SK-N-SH (cell line): Measurements from ENCODE around the gene NLRC5. TPM values are rescaled to one million over a fixed set of nuclear protein-coding genes. Genes with fewer than 3 reads are reported as not detected.

Source experiments
- CTCF ChIA-PET: fragments of 300-600, 350-600 bp; formaldehyde crosslinking; extraction: SDS; loops from one replicate; lab custom pipeline; 2021; lab: Yijun Ruan, JAX
- POLR2A ChIA-PET: fragments of 350-600 bp; sonication (Branson Sonifier 250); formaldehyde crosslinking; extraction: SDS; loops from one replicate; lab custom pipeline; 2020; ENCODE audit warnings: antibody characterized with exemption, inconsistent platforms; lab: Yijun Ruan, JAX
- DNase-seq: peaks from one replicate; pipeline ENCODE4 v3.0.0; 2012
- H2AFZ ChIP-seq: fragments of 200-600 bp; sonication (generic); 2 replicates; pipeline ENCODE4 v1.8.1; 2016; ENCODE audit warnings: antibody characterized with exemption, mild to moderate bottlenecking, low read depth
- H3F3A ChIP-seq: fragments of 200-600 bp; sonication (generic); replicated peaks from 2 replicates; pipeline ENCODE3; 2016; ENCODE audit warnings: antibody characterized with exemption, mild to moderate bottlenecking; ENCODE audit not compliant: insufficient read depth
- H3K27ac ChIP-seq, 2 experiments: fragments of 200-500 bp in 1 of 2; fragments of 200-600 bp in 1 of 2; sonication (Bioruptor generic) in 1 of 2; sonication (generic), shearing (Covaris generic) in 1 of 2; 2 replicates each; pipeline versions ENCODE4 v1.5.1 to v1.6.1; 2014 to 2016; ENCODE audit warnings: low read depth in 2 of 2, inconsistent platforms in 1 of 2, low read length in 1 of 2, mild to moderate bottlenecking in 1 of 2, mixed read lengths in 1 of 2
- H3K27me3 ChIP-seq: fragments of 200-600 bp; sonication (generic), shearing (Covaris generic); 2 replicates; pipeline ENCODE4 v1.6.1; 2016; ENCODE audit warnings: mixed run types; ENCODE audit not compliant: insufficient read depth
- H3K36me3 ChIP-seq, 2 experiments: fragments of 200-500 bp in 1 of 2; fragments of 200-600 bp in 1 of 2; sonication (Bioruptor generic) in 1 of 2; sonication (generic) in 1 of 2; replicated peaks in 1 of 2; 2 replicates each; pipeline versions ENCODE3 to v1.5.1; 2014 to 2016; ENCODE audit warnings: low read length in 1 of 2, mild to moderate bottlenecking in 1 of 2; ENCODE audit not compliant: insufficient read depth in 2 of 2, control insufficient read depth in 1 of 2
- H3K4me1 ChIP-seq, 2 experiments: fragments of 200-500 bp in 1 of 2; fragments of 200-600 bp in 1 of 2; sonication (Bioruptor generic) in 1 of 2; sonication (generic), shearing (Covaris generic) in 1 of 2; 2 replicates each; pipeline versions ENCODE4 v1.5.1 to v1.6.1; 2014 to 2016; ENCODE audit warnings: low read depth in 1 of 2, low read length in 1 of 2, mixed run types in 1 of 2; ENCODE audit not compliant: insufficient read depth in 2 of 2, control insufficient read depth in 1 of 2
- H3K4me2 ChIP-seq: fragments of 200-600 bp; sonication (generic), shearing (Covaris generic); 2 replicates; pipeline ENCODE4 v1.6.1; 2017; ENCODE audit warnings: mixed run types
- H3K4me3 ChIP-seq, 2 experiments: fragments of 200-500 bp in 1 of 2; fragments of 200-600 bp in 1 of 2; sonication (Bioruptor generic) in 1 of 2; sonication (generic), shearing (Covaris generic) in 1 of 2; 2 replicates each; pipeline versions ENCODE4 v1.5.1 to v1.8.1; 2014 to 2016; ENCODE audit warnings: low read depth in 2 of 2, inconsistent platforms in 1 of 2, low read length in 1 of 2, mild to moderate bottlenecking in 1 of 2, mixed read lengths in 1 of 2, moderate library complexity in 1 of 2
- H3K79me2 ChIP-seq: fragments of 200-600 bp; sonication (generic); 2 replicates; pipeline ENCODE4 v1.8.1; 2017; ENCODE audit warnings: mild to moderate bottlenecking; ENCODE audit not compliant: insufficient read depth
- H3K9ac ChIP-seq: fragments of 200-600 bp; sonication (generic); 2 replicates; pipeline ENCODE4 v1.6.1; 2017; ENCODE audit warnings: mixed run types
- H3K9me2 ChIP-seq: fragments of 200-600 bp; sonication (generic); 2 replicates; pipeline ENCODE4 v1.6.1; 2017; ENCODE audit warnings: mixed run types
- H3K9me3 ChIP-seq: fragments of 200-600 bp; sonication (generic); 2 replicates; pipeline ENCODE4 v1.6.1; 2017; ENCODE audit warnings: mixed run types, mild to moderate bottlenecking, moderate library complexity
- H4K20me1 ChIP-seq: fragments of 200-600 bp; sonication (generic); 2 replicates; pipeline ENCODE4 v1.6.1; 2017; ENCODE audit warnings: mild to moderate bottlenecking, mixed run types; ENCODE audit not compliant: insufficient read depth
- EP300 ChIP-seq, 2 experiments: IDR thresholded peaks; 2 replicates each; pipeline versions ENCODE4 v1.4.0 to v1.6.1; 2012; ENCODE audit warnings: borderline replicate concordance in 1 of 2, low read depth in 1 of 2, low read length in 1 of 2
- FOSL2 ChIP-seq: IDR thresholded peaks from 2 replicates; pipeline ENCODE4 v1.4.0; 2012; ENCODE audit warnings: low read depth, mild to moderate bottlenecking, moderate library complexity, borderline replicate concordance
- FOXJ3 ChIP-seq: sonication (generic); formaldehyde crosslinking; IDR thresholded peaks from 2 replicates; pipeline ENCODE4 v1.5.1; 2020; ENCODE audit warnings: mild to moderate bottlenecking, missing genetic modification reagents
- FOXM1 ChIP-seq: IDR thresholded peaks from 2 replicates; pipeline ENCODE4 v1.4.0; 2012; ENCODE audit warnings: low read depth, mild to moderate bottlenecking
- GATA2 ChIP-seq: sonication (generic); formaldehyde crosslinking; IDR thresholded peaks from 2 replicates; pipeline ENCODE4 v1.5.0; 2020; ENCODE audit warnings: mild to moderate bottlenecking, missing genetic modification reagents
- IRF3 ChIP-seq: fragments of 150-350 bp; IDR thresholded peaks from 2 replicates; pipeline ENCODE4 v1.6.1; 2016; ENCODE audit warnings: mild to moderate bottlenecking, low read depth, low read length
- MAX ChIP-seq: IDR thresholded peaks from 2 replicates; pipeline ENCODE4 v1.4.0; 2012; ENCODE audit warnings: low read depth
- RCOR1 ChIP-seq: fragments of 150-350 bp; IDR thresholded peaks from 2 replicates; pipeline ENCODE4 v1.6.1; 2017; ENCODE audit warnings: antibody characterized with exemption, low read length
- REST ChIP-seq: IDR thresholded peaks from 2 replicates; pipeline ENCODE4 v1.6.1; 2012; ENCODE audit warnings: mild to moderate bottlenecking, low read depth, low read length, moderate library complexity
- RFX5 ChIP-seq: IDR thresholded peaks from 2 replicates; pipeline ENCODE4 v1.6.1; 2012; ENCODE audit warnings: mild to moderate bottlenecking, improper control_type of control experiment, low read length
- USF1 ChIP-seq: IDR thresholded peaks from 2 replicates; pipeline ENCODE4 v1.4.0; 2012; ENCODE audit warnings: low read depth, borderline replicate concordance
- USF2 ChIP-seq: fragments of 150-350 bp; IDR thresholded peaks from 2 replicates; pipeline ENCODE4 v1.6.1; 2017; ENCODE audit warnings: antibody characterized with exemption, low read length, low read depth, borderline replicate concordance
- YY1 ChIP-seq: IDR thresholded peaks from 2 replicates; pipeline ENCODE4 v1.4.0; 2012; ENCODE audit warnings: low read depth, mild to moderate bottlenecking
- WGBS: methylation state at CpG from one replicate; pipeline ENCODE4 v1.1.6; 2017; ENCODE audit warnings: low lambda C conversion rate; 5-methylcytosine and 5-hydroxymethylcytosine counted together
- polyA plus RNA-seq, 3 experiments: library from polyadenylated mRNA; depleted of rRNA; stranded (reverse); fragments of >200 nt; gene quantifications; 2 replicates each; pipeline ENCODE4 v1.2.3, GENCODE V29; 2012

NLRC5 gene
- polyA plus RNA-seq, 1 of the 3 experiments (the other 2 are of a cell fraction): 6.5 TPM

GRCh38 chr16:57127037-57127763 lies 137.8 kb downstream of the NLRC5 start:
- H2AFZ ChIP-seq: no peak overlapping the region
- TF ChIP-seq FOXM1: no peak
- no peak for TF ChIP-seq IRF3
- no peak for TF ChIP-seq EP300 (IDR thresholded peaks at IDR 0.05; ENCODE audit: borderline replicate concordance in 1 of 2, low read depth in 1 of 2, low read length in 1 of 2)
- TF ChIP-seq USF2: no peak
- TF ChIP-seq FOSL2: no peak
- no peak for TF ChIP-seq MAX
- TF ChIP-seq RCOR1: no peak
- no peak for TF ChIP-seq YY1
- H3F3A ChIP-seq: no peaks in the 10 kb centered on the region
- no peak overlapping the region for H3K27ac ChIP-seq
- CTCF ChIA-PET: interaction anchor here (1.3 to 1.6 kb wide), 3 partner anchors 30 to 35 kb away, joined by 3 to 4 read pairs (median 3); partner anchors contain the start of gene CPNE2
- POLR2A ChIA-PET: no interaction called here
- H3K36me3 ChIP-seq: peaks cover 0 to 3% of the 10 kb centered on the region in 2 experiments
- H3K4me1 ChIP-seq: peaks cover 0 to 4% of the 10 kb centered on the region in 2 experiments; a peak in 1 of 4 replicates
- no peak overlapping the region for H3K4me3 ChIP-seq
- H3K9me3 ChIP-seq: no peaks in the 10 kb centered on the region
- 94% methylated on average over 5 of the region's 5 CpGs for WGBS
- H3K4me2 ChIP-seq: no peak overlapping the region
- no peaks in the 10 kb centered on the region for H3K9me2 ChIP-seq
- H3K9ac ChIP-seq: no peak overlapping the region
- H3K27me3 ChIP-seq: no peaks in the 10 kb centered on the region
- H4K20me1 ChIP-seq: no peaks in the 10 kb centered on the region
- DNase-seq: no peak
- no peaks in the 10 kb centered on the region for H3K79me2 ChIP-seq

- 91% methylated on average over 7 of the region's 7 CpGs for WGBS
- Histone ChIP-seq H2AFZ (no peak overlapping the region), H3K27ac (no peak overlapping the region), H3K4me3 (no peak overlapping the region), H3K9me3 (no peaks in the 10 kb centered on the region), H3F3A (no peaks in the 10 kb centered on the region), H3K79me2 (no peaks in the 10 kb centered on the region), H3K36me3 (peaks cover 0 to 3% of the 10 kb centered on the region in 2 experiments), H3K9ac (no peak overlapping the region), H3K9me2 (no peaks in the 10 kb centered on the region), H4K20me1 (no peaks in the 10 kb centered on the region), H3K4me2 (no peak overlapping the region), H3K4me1 (peaks cover 0 to 4% of the 10 kb centered on the region in 2 experiments; a peak in 1 of 4 replicates), H3K27me3 (no peaks in the 10 kb centered on the region)
- CTCF ChIA-PET: interaction anchor here (1.2 to 1.4 kb wide), 3 partner anchors 30 to 41 kb away, joined by 3 read pairs; partner anchors contain the start of gene CPNE2
- POLR2A ChIA-PET: no interaction called here
- TF ChIP-seq FOXJ3 (no peak), GATA2 (CRISPR knock-in tag) (no peak), USF1 (no peak), RFX5 (no peak), REST (no peak)
- no peak for DNase-seq
These were observed 138.5 kb downstream of the NLRC5 start for GRCh38 chr16:57127836-57128235.
